Measurements from ENCODE around the gene CCDC13.

The CCDC13 gene

DNA sequence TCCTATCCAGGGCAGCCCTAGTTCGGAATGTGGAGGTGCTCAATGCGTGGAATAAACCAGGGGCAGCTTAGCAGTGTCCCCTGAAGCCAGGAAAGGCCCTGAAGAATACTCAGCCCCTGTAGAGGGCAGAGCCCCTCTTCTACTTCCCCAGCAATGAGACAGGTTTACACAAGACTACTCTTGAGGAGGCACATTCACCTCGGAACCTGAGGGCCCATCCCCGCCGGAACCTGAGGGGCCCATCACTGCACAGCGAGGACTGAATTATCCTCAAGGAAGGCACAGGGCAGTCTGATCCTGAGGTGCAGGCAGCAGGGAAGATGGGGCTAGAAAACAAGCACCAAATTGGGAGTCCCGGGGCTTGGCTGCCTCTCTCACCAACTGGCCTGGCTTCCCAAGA is 22.2 kb downstream of the CCDC13 start:
- no peak for DNase-seq

DNA sequence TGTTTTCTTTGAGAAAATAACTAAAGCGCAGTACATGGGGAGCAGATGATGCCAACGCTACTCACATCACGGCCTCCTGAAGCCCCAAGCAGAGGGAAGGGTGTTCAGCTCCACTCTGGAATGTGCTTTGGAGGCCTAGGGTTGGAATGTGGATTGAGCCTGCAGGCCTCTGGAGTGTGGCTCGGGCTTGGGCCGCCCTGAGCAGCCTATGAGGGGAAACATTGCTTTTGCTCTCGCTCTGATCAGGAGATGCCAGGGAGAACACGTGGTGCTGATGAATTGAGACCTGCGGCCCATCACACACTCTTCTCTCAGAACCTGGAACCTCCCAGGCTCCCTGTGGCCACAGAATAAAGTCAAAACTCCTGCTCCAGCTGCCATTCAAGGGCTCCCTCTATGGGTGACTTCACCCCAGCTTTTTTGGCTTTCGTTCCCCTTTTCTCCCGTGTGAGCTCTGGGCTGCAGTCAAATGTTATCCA is 23.3 kb downstream of the CCDC13 start:
- no peak for DNase-seq

DNA sequence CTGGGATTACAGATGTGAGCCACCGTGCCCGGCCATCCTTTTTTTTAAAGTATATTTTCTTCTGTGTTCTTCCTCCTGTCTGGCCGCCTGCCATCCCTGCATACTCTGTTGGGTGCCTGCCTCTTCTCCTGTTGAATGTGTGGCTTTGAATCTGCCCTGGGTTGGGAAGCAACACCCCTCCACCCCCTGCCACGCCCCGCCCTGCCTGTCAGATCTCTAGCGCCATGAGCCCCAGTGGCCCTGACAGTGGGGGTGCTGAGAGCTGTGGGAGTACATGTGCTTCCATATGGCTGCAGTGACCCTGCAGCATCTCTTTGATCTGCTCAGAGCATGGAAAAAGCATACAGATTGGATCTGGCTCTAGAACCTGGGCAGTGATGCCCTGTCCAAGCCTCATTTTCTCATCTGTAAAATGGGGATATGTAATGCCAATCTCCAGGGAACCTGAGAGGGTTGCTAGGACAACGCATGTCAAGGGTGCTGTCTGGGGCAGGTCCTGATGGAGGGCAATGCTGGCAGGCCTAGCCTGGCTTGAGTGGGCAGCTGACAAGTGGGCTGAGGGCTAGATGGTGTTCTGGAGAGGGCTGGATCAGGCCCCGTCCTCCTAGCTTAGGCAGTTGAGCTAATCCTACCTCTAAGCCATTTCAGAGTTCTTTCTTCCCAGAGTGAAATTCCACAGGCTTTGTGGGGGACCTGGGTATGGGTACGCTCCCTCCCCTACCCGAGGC is 23.9 kb downstream of the CCDC13 start:
- DNase-seq, result no peak

DNA sequence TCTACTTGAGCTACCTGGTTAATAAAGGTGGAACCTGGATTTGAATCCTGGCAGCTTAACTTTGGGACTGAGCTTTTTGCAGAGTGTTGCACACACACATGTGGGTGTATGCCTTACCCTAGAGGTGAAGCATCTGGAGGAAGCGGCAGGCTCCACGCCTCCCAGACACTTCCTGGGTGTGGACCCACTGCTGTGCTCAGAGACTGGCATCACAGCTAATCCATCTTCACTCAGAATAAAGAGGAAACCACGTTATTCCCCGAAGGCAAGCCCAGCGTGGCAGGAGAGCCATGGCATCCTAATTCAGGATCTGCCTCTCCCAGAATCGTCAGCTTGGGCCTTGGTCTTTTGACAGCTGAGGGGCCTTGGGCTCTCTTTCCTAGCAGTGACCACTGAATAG is 25.5 kb downstream of the CCDC13 start:
- DNase-seq, result peak; percentile 20

- no peak for DNase-seq
Measured at GRCh38 chr3:42746455-42747450, 26.3 kb downstream of the CCDC13 start.

DNA sequence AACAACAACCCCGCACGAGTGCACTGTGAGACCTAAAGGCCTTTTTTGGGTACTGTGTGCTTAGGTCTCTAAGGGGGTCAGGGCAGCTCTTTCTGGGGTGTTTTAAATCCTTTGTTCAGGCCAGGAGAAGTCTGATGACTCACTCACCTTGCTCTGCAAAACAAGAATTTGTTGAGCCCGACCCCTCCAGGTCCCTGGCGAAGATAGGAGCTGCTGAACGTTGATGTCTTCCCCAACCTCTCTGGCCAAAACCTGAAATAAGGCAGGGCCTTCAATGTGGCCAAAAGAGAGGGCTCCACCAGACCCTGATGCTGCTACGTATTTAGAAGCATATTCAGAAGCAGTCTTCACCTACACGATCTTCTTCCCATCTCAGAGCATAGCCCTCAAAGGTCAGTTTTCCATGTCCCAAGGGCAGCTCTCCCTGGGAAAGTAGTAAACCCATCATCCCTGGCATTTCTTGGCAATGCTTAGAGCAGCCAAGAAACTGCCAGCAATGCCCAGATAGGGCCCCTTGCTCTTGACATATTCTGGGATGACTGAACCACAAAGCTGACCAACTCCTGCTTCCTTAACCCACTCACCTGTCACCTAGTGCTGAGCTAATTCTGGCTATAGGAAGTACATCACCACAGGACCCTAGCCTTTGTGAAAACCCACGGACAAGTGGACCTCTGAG is 27.1 kb downstream of the CCDC13 start:
- no peak for DNase-seq

- DNase-seq, result no peak
Measured at GRCh38 chr3:42745291-42745745, 27.7 kb downstream of the CCDC13 start.

- DNase-seq, result no peak
Measured at GRCh38 chr3:42743204-42743995, 29.7 kb downstream of the CCDC13 start.

DNA sequence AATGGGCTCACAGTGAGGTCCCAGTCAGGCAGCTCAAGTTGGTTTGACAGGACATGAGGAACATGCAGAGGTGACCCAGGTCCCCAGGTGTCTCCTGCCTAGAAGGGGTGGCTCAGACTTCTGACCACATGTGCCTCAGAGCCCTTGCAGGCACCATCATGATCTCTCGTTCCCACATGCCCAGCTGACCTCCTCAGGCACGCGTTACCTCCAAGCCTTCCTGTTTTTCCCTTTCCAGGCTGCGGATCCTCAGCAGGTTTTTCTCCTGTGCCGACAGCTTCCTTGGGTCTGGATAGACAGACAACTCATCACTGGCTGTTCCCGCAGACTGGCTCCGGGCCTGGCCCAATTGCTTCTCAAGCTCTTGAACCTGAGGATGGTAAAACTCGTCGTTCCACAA is 30.4 kb downstream of the CCDC13 start:
- DNase-seq, result no peak

GRCh38 chr3:42742259-42742658 is 30.8 kb downstream of the CCDC13 start:
- DNase-seq, result no peak

- DNase-seq, result no peak
Measured at GRCh38 chr3:42741796-42742195, 31.3 kb downstream of the CCDC13 start.

- no peak for DNase-seq
Measured at GRCh38 chr3:42739401-42740158, 33.5 kb downstream of the CCDC13 start.

DNA sequence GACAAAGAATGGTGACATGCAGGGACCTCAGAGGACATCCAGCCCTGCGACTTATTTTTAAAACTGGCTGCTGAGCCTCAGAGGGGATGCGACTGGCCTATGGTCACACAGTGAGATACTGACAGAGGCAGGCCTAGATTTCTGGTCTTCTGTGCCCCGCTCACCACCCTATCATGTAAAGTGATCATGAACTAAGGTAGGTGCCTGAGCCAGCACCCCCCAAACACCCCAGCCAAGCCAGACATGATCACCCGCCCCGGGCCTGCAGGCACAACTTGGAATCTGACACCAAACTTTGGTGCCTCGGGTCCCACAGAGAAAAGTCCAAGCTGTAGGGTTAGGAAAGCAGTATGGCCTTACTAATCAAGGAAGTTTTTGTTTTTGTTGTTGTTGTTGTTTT is 36.5 kb downstream of the CCDC13 start:
- DNase-seq, result no peak

DNA sequence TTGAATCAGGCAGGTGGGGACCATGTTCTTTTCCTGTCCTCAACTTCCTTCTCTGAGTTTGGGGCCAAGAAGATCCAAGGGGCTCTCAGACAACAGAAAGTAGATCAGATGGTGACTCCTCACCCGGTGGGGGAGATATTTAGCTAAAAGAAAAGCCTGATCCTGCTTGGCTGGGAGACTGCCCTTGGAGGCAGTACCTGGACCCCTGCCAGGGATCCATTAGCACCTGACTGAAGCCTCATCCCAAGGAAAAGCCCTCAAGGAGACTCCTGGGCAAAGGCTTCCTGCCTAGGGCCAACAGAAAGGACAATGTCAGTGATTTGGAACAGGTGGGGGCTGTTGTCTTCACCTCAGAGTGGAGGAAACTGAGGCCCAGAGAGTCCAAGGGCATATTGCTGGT is 37.0 kb downstream of the CCDC13 start:
- no peak for DNase-seq

- no peak for DNase-seq
Measured at GRCh38 chr3:42735615-42736014, 37.4 kb downstream of the CCDC13 start.

DNA sequence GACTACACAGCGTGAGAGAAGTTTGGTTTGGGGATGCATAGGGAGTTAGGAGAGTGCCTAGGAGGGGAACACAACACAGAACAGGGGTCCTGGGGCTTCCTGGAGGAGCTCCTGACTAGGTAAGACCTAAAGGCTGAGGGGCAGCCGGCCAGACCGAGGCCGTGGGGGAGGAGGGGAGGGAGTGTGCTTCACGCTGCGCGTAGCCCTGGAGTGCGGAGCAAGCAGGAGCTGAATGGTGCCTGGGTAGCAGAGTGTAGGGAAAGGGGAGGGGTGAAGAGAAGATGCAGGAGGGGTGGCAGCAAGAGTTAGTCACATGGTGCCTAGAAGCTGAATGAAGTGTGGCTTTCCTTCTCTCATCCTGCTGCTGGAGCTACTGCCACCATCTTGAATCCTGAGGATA is 38.0 kb downstream of the CCDC13 start:
- no peak for DNase-seq

DNA sequence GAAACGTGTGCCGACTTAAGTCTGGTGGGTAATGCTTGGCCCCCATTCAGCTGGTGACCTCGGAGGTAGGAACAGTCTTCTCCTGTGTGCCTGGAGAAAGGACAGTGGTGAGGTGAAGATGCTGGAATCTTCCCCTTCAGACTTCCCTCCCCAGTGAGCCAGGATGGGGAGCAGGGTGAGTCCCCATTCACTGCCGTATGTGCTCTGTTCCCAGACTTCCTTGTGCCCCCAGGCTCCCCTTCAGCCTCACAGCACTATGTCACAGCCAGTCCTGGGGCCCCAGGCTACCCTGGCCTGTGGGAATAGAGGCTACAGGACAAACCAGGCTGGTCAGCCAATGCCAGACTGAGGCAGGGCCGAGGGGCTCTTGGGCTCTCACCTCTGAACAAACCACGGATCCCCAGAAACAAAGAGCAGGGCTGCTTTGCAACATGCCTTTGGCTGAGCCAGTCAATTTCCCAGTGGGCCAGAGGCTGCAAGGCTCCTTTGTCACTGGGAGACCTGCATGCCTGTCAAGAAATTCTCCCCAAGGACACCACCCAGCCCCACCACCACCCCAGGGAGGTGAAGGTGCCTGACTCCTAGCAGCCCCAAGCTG is 38.7 kb downstream of the CCDC13 start:
- no peak for DNase-seq

GRCh38 chr3:42733501-42734262 is 39.4 kb downstream of the CCDC13 start:
- DNase-seq, result no peak

GRCh38 chr3:42732829-42733459 is 40.1 kb downstream of the CCDC13 start:
- DNase-seq, result no peak
